A673 (cell line): ENCODE measurements around the gene DLK1. TPM values are rescaled to one million over a fixed set of nuclear protein-coding genes. Genes with fewer than 3 reads are reported as not detected.

ENCODE experiments used
- BruUV-seq: library from RNA; stranded (reverse); fragments of 400-500 nt; replicated peaks from 2 replicates; lab custom pipeline; 2021; lab: Mats Ljungman, UMichigan
- CTCF ChIA-PET: fragments of 300-600 bp; sonication (Branson Sonifier 250); formaldehyde crosslinking; loops from one replicate; lab custom pipeline; 2022; ENCODE audit warnings: antibody characterized with exemption; lab: Charles Lee
- POLR2A ChIA-PET: fragments of 300-600 bp; sonication (Branson Sonifier 250); formaldehyde crosslinking; loops from one replicate; lab custom pipeline; 2022; ENCODE audit warnings: antibody characterized with exemption; ENCODE audit not compliant: low non-redundant PET; lab: Charles Lee
- DNase-seq: peaks from one replicate; pipeline ENCODE4 v3.0.0-alpha.2; 2015; ENCODE audit warnings: low spot score
- H3K27ac ChIP-seq: fragments of 200-600 bp; sonication (generic); 2 replicates; pipeline ENCODE4 v1.5.1; 2016; ENCODE audit warnings: mixed run types, low read depth, mild to moderate bottlenecking, mixed read lengths, antibody characterized with exemption, low read length; ENCODE audit not compliant: poor library complexity, severe bottlenecking
- H3K27me3 ChIP-seq: fragments of 200-600 bp; sonication (generic); replicated peaks from 2 replicates; pipeline ENCODE4 v1.6.1; 2017; ENCODE audit warnings: mixed run types, low read depth, mild to moderate bottlenecking, mixed read lengths, antibody characterized with exemption, low read length; ENCODE audit not compliant: insufficient read depth, poor library complexity
- H3K36me3 ChIP-seq: fragments of 200-600 bp; sonication (generic); 2 replicates; pipeline ENCODE4 v1.6.1; 2016; ENCODE audit warnings: mixed run types, mild to moderate bottlenecking, mixed read lengths, antibody characterized with exemption, low read length; ENCODE audit not compliant: insufficient read depth, poor library complexity, severe bottlenecking
- H3K4me1 ChIP-seq: fragments of 200-600 bp; sonication (generic); 2 replicates; pipeline ENCODE4 v1.6.1; 2017; ENCODE audit warnings: mixed run types, mild to moderate bottlenecking, mixed read lengths, antibody characterized with exemption, low read length; ENCODE audit not compliant: insufficient read depth, poor library complexity, severe bottlenecking
- H3K4me3 ChIP-seq: fragments of 200-600 bp; sonication (generic); 2 replicates; pipeline ENCODE4 v1.5.1; 2016; ENCODE audit warnings: low read depth, mixed run types, mild to moderate bottlenecking, mixed read lengths, low read length; ENCODE audit not compliant: poor library complexity, severe bottlenecking
- H3K9me3 ChIP-seq: fragments of 200-600 bp; sonication (generic); 2 replicates; pipeline ENCODE4 v1.6.1; 2016; ENCODE audit warnings: mixed run types, low read depth, mild to moderate bottlenecking, mixed read lengths, antibody characterized with exemption, low read length; ENCODE audit not compliant: poor library complexity, severe bottlenecking
- CTCF ChIP-seq: fragments of 300-800, 200-600 bp; sonication (generic); conservative IDR thresholded peaks from 2 replicates; pipeline ENCODE4 v1.5.1; 2017; ENCODE audit warnings: low read depth, mild to moderate bottlenecking, antibody characterized with exemption, low read length, moderate library complexity, mixed read lengths
- EZH2 ChIP-seq: fragments of 200-600 bp; sonication (generic); IDR thresholded peaks from 2 replicates; pipeline ENCODE4 v1.6.1; 2017; ENCODE audit warnings: borderline replicate concordance, low read depth, mild to moderate bottlenecking, mixed read lengths, antibody characterized with exemption, low read length; ENCODE audit not compliant: poor library complexity, severe bottlenecking
- intact Hi-C: fragments of 100-400 bp; cut with micrococcal nuclease; formaldehyde crosslinking; loops from one replicate; pipeline ENCODE4 v1.10.0; 2022; ENCODE audit not compliant: unreplicated experiment
- total RNA-seq: library from RNA; stranded (reverse); gene quantifications from 2 replicates; pipeline ENCODE4 v1.2.3, GENCODE V29; 2021

DLK1 gene
- total RNA-seq, 1 experiment from 2014 or later: not detected

GRCh38 chr14:100690672-100691071 is 36.0 kb upstream of the DLK1 start:
- ChIA-PET POLR2A (no interaction called here), CTCF (no interaction called here)
- BruUV-seq: no TSS peak
- no peak for TF ChIP-seq CTCF
- Histone ChIP-seq H3K36me3 (no peaks in the 10 kb centered on the region), H3K4me3 (no peak overlapping the region), H3K4me1 (peaks cover 24% of the 10 kb centered on the region), H3K27me3 (no peaks in the 10 kb centered on the region), H3K27ac (no peak overlapping the region), H3K9me3 (no peaks in the 10 kb centered on the region)
- intact Hi-C loops: no loop called here
- DNase-seq: no peak

GRCh38 chr14:100691395-100692056 is 35.2 kb upstream of the DLK1 start:
- ChIA-PET CTCF (no interaction called here), POLR2A (no interaction called here)
- no peak for TF ChIP-seq CTCF
- no peak for TF ChIP-seq EZH2
- intact Hi-C loops: no loop called here
- DNase-seq: peak; percentile 41
- no peaks in the 10 kb centered on the region for H3K9me3 ChIP-seq
- peaks cover 24% of the 10 kb centered on the region for H3K4me1 ChIP-seq
- BruUV-seq: no TSS peak
- H3K4me3 ChIP-seq: no peak overlapping the region
- H3K36me3 ChIP-seq: no peaks in the 10 kb centered on the region
- H3K27ac ChIP-seq: no peak overlapping the region
- no peaks in the 10 kb centered on the region for H3K27me3 ChIP-seq

GRCh38 chr14:100692256-100692655 is 34.4 kb upstream of the DLK1 start:
- intact Hi-C loops: no loop called here
- no TSS peak for BruUV-seq
- TF ChIP-seq CTCF: no peak
- no peak for TF ChIP-seq EZH2
- no peaks in the 10 kb centered on the region for H3K36me3 ChIP-seq
- no peaks in the 10 kb centered on the region for H3K9me3 ChIP-seq
- no peak overlapping the region for H3K4me3 ChIP-seq
- ChIA-PET CTCF (no interaction called here), POLR2A (no interaction called here)
- DNase-seq: no peak
- H3K4me1 ChIP-seq: peaks cover 24% of the 10 kb centered on the region
- no peak overlapping the region for H3K27ac ChIP-seq
- no peaks in the 10 kb centered on the region for H3K27me3 ChIP-seq
